ENCODE results near the gene DERA.
"Not testable (repeated sequence)": the region's sequence is repeated elsewhere in the genome, so short reads cannot be mapped to it uniquely, and the experiment has no call there.

The DERA gene

DNA sequence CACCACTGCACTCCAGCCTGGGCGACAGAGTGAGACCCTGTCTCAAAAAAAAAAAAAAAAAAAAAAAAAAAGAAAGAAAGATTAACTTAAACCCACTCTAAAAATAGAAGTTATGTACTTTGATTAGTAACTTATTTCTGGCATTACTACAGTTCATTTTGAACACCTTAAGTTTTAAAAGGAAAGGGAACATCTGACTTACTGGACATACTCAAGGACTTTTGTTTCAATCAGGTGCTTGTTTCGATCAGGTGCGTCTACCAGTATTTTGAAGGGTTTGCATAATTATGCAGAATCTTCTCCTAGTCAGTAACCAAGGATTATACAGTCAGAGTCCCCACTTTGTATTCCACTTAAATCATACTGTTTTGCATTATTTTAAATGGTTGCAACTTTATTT is 105.6 kb downstream of the DERA start:
- no peak for DNase-seq

- DNase-seq = no peak
These were observed 107.2 kb downstream of the DERA start for GRCh38 chr12:16018306-16018705.

DNA sequence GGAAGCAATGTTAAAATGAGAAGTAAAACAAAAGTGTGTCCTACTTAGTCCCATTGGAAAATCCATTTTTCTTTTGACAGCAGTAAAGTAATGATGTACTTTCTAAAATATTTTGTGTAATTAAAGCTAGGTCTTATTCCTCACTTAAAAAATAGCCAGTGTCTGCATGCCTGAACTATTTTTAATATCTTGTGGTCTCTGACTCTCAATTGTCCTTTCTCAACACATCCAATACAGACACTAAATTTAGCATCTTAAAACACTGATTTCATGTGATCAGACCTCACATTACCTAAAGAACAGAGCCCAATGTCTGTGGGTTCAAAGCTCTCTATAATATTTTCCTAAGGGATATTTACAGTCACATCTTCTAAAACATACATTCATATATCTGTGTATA is 108.0 kb downstream of the DERA start:
- no peak for DNase-seq

DNA sequence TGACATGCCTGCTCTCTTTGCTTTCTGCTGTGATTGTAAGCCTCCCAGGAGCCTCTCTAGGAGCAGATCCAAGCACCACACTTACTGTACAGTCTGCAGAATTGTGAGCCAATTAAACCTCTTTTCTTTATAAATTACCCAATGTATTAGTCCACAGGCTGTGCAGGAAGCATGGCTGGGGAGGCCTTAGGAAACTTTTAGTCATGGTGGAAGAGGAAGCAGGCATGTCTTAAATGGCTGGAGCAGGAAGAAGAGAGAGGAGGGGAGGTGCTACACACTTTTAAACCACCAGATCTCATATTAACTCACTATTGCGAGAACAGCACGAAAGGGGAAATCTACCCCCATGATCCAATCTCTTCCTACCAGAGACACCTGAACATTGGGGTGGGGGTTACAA is 108.9 kb downstream of the DERA start:
- DNase-seq = no peak

DNA sequence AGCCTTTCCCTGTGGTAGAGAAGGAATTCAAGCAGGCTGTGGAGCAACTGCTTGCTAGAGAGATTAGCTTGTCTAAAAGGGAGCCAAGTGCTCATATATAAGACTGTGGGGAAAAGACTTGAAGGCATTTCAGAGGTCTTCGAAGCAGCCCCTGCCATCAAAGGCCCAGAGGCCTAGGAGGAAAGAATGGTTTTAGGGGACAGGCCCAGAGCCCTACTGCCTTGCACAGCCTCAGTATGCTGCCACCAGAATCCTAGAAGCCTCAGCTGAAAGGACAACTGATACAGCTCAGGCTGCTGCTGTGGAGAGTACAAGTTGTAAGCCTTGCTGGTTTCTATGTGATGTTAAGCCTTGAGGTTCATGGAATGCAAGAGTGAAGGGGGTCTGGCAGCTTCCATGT is 109.9 kb downstream of the DERA start:
- DNase-seq = no peak

DNA sequence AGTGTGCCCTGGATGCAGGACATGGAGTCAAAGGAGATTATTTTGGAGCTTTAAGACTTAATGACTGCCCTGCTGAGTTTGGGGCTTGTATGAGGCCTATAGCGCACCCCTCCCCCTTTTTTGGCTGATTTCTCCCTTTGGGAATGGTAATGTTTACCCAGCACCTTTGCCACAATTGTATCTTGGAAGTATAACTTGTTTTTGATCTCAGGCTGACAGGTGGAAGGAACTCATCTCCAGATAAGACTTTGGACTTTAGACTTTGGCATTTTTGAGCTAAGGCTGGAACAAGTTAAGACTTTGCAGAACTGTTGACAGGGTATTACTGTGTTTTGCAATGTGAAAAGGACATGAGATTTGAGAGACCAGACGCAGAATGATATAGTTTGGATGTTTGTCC is 110.5 kb downstream of the DERA start:
- no peak for DNase-seq

DNA sequence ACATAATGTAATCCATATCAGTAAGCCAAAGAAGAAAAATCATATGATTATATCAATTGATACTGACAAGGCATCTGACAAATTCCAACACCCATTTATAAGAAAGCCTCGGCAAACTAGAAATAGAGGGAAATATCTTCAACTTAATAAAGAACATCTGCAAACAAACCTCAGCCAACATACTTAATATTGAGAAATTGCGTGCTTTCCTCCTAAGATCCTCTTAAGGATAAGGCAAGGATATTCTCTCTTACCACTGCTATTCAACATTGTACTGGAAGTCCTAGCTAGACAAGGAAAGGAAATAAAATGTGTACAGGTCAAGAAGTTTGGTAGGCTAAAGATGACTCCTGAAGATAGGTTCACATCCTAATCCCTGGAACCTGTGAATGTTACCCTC is 115.9 kb downstream of the DERA start:
- no peak for DNase-seq

DNA sequence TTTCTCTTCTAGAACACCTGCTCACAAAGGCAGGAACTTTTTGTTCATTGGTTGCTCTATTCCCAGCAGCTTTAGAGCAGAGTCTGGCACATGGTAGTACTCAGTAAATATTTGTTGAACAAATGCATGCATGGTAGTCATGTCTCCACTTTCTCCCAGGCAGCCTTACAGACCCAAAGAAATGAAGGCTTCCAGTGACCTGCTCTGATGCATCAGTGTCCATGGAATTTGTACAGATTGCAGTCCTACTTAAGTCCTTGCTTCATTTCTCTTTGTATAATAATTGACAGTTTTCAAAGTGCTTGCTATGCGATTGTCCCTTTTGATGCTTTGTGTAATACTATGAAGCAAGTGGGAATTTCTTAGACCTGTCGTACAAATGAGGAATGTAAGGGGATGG is 119.6 kb downstream of the DERA start:
- DNase-seq = no peak

- DNase-seq = no peak
These were observed 123.1 kb downstream of the DERA start for GRCh38 chr12:16034136-16034817.

- DNase-seq = no peak
These were observed 124.9 kb downstream of the DERA start for GRCh38 chr12:16036073-16036472.

GRCh38 chr12:16037533-16037932 is 126.4 kb downstream of the DERA start:
- no peak for DNase-seq

GRCh38 chr12:16043480-16043879 is 132.3 kb downstream of the DERA start:
- DNase-seq = no peak

- no peak for DNase-seq
These were observed 135.1 kb downstream of the DERA start for GRCh38 chr12:16046266-16046665.

- no peak for DNase-seq
These were observed 137.4 kb downstream of the DERA start for GRCh38 chr12:16048511-16048910.

- DNase-seq = no peak
These were observed 145.8 kb downstream of the DERA start for GRCh38 chr12:16056910-16057309.

DNA sequence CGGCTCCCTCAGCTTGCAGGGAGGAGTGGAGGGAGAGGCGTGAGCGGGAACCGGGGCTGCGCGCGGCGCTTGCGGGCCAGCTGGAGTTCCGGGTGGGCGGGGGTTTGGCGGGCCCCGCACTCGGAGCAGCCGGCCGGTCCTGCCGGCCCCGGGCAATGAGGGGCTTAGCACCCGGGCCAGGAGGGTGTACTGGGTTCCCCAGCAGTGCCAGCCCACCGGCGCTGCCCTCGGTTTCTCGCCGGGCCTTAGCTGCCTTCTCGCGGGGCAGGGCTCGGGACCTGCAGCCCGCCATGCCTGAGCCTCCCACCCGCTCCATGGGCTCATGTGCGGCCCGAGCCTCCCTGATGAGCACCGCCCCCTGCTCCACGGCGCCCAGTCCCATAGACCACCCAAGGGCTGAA is 146.2 kb downstream of the DERA start:
- not testable (repeated sequence) for DNase-seq

DNA sequence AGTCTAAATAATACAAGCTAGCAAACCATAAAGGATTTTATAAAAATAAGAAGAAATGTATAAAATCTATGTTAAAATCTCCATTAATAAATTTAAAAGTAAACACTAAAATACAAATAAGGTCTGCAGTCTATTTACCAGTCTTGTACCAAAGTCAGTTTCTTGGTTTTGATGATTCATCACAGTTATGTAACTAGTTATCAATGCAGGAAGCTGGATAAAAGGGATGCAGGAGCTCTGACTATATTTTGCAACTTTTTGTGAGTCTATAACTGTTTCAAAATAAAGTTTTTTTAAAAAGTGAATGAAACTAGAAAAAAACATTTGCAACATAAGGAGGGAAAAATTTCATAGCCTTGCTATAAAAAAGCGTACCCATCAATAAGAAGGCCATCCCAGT is 151.5 kb downstream of the DERA start:
- no peak for DNase-seq

DNA sequence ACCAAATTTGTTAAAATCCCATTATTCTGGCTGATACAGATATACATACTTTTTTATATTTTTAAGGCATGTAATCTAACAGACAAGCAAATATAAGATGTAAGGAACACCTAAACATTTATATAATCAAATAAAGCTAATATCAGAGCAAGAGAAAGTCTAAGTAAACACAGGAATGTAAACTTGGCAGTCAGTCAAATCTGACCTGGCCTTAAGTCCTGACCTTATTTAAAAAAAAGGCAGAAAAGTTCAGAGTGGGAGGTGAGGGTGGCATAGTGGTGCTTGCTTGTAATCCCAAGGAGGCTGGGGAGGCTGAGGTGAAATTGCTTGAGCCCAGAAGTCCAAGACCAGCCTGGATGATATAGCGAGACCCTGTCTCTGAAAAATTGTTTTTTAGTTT is 152.6 kb downstream of the DERA start:
- no peak for DNase-seq

GRCh38 chr12:16070113-16070512 is 159.0 kb downstream of the DERA start:
- no peak for DNase-seq

GRCh38 chr12:16072678-16073077 is 161.5 kb downstream of the DERA start:
- DNase-seq = no peak

DNA sequence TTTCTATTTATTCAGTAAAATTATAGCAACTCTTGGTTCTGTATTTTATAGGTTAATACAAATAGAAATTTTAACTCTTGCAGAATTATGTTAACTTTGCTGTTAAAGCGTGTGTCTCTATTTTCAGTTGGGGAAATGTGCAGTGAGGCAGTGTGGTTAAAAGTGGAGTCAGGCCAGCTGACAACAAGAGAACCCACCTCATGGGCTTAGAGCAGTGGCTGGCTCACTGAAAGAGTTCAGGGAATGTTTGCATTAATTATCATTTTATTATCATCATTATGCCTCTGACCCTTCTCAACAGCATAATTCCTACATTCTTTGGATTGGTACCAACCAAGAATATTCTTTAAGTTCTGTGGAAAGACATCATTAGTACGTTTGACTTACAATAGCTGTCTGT is 163.8 kb downstream of the DERA start:
- no peak for DNase-seq

GRCh38 chr12:16075887-16076286 is 164.8 kb downstream of the DERA start:
- DNase-seq = no peak

DNA sequence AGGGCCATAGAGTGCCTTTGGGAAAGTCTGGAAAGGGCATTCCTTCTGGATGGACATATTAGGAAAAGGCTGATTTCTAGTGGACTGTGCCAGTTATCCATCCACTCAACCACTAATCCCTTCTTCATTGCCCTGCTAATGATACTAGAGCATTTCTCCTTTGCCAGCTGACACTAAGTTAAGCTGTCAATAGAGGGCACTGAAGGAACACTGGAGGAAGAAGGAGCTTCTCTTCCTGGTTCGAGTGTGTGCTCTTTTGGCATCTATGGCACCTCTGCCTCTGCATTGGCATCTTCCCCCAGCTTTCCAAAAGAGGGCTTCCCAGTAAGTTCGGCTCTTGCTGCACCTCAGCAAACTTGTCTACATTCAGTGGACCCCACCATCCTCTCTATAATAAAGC is 165.4 kb downstream of the DERA start:
- no peak for DNase-seq

DNA sequence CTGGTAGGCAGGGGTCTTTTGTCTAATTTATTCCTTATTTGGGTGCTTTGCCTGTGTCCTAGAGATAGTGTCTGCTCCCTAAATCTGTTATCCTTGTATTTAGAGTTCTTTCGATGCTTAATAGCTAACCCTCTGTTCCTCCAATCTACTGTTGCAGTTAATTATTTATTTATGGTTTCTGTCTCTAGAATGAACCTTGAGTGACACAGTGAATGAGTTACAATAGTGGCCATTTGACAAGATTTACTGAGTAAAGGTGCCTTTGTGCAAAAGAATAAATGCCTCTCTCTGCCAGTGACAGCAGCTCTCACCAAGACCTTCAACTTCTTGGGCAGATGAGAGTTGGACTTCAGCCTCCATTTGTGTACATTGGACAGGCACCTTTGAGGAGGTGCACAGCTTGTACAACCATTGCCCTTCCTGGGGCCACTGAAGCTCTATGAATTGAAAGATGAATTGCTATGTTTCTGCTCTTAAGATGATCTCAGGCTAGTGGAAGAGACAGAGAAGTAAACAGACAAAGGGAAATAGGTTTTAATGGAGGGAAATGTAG is 165.9 kb downstream of the DERA start:
- DNase-seq = no peak

GRCh38 chr12:16086462-16086861 is 175.3 kb downstream of the DERA start:
- DNase-seq = no peak

All from retina (tissue), 1 donor.